Measurements from ENCODE around the gene LEF1.

DNA sequence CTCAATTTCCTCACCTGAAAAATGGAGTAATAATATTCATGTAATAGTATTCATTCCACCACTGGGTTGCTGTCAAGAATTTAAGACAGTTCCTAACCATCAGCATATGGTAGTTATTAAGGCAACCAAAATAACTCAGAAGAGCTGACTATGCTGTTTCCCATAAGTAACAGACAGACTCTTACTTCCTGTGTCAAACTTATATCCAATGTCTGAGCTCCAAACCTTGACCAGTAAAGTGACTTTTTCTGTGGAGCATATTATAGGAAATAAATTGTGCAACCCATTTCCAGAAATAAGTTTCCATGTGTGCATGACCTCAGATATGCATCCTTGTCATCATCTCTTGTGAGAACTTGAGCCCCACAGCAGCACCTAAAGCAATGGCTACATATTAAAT lies 100.3 kb downstream of the LEF1 start:
- TF ChIP-seq, protein P1, sequence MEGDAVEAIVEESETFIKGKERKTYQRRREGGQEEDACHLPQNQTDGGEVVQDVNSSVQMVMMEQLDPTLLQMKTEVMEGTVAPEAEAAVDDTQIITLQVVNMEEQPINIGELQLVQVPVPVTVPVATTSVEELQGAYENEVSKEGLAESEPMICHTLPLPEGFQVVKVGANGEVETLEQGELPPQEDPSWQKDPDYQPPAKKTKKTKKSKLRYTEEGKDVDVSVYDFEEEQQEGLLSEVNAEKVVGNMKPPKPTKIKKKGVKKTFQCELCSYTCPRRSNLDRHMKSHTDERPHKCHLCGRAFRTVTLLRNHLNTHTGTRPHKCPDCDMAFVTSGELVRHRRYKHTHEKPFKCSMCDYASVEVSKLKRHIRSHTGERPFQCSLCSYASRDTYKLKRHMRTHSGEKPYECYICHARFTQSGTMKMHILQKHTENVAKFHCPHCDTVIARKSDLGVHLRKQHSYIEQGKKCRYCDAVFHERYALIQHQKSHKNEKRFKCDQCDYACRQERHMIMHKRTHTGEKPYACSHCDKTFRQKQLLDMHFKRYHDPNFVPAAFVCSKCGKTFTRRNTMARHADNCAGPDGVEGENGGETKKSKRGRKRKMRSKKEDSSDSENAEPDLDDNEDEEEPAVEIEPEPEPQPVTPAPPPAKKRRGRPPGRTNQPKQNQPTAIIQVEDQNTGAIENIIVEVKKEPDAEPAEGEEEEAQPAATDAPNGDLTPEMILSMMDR (IDR thresholded peaks at IDR 0.05), result no peak
- TF ChIP-seq POLR2A (IDR thresholded peaks at IDR 0.05) (no peak), POLR2AphosphoS5 (IDR thresholded peaks at IDR 0.05) (no peak)

Measured in prostate gland (tissue), 2 donors.